ENCODE data around the gene WRAP73.

Gene WRAP73

GRCh38 chr1:3681898-3682806 is 32.2 kb upstream of the WRAP73 start:
- DNase-seq (ENCODE audit: low read depth in 2 of 2) = no peak

DNA sequence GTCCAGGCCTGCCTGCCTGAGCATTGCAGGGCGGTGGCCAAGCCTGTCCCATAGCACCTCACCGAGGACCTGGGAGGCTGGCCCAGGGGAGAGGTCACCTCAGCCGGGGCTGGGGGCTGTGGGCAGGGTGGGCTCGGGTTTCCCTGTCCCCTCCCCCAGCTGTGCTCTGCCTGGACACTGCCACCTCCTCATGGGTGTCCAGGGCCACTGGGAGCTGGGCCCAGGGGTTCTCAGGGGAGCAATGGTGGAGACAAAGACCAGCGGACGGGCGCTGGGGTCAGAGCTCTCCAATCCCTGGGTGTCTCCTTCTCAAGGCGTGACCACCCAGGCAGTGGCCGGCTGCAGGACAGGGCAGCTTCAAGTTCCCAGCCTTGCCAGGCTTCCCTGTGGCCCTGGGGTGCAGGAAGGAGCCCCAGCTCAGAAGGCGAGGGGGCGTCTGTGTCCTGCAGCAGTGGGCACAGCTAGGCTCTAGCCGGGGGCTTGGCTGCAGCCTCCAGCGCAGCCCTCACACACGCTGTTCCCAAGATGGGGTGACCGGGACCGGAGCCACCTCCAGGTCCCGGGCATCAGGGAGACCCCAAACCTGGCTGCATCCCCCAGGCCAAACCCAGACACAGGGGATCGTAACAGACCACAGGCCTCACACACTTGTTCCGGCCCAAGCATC is 31.5 kb upstream of the WRAP73 start:
- no peak for DNase-seq (ENCODE audit: low read depth in 2 of 2)

- no peak for DNase-seq (ENCODE audit: low read depth in 2 of 2)
Observed at GRCh38 chr1:3680488-3681230, 30.8 kb upstream of the WRAP73 start.

DNA sequence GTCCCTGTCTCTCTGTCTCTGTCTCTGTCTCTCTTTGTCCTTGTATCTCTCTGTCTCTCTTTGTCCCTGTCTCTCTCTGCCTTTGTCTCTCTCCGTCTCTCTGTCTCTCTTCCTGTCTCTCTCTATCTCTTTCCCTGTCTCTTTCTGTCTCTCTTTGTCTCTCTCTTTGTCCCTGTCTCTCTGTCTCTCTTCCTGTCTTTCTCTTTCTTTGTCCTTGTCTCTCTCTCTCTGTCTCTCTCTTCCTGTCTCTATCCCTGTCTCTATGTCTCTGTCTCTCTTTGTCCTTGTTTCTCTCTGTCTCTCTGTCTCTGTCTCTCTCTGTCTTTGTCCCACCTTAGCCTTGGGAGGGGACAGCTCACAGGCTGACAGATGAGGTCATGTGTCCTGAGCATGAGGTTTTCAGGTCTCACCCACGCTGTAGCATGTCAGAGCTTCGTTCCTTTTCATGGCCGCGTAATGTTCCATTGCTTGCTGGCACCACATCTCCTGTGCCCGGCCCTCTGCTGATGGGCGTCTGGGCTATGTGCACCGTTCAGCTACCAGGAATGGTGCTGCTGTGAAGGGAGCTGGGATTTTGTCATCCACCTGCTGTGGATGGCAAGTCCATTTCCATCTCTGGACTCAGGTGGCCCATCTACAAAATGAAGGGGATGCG is 30.0 kb upstream of the WRAP73 start:
- no peak for DNase-seq (ENCODE audit: low read depth in 2 of 2)

DNA sequence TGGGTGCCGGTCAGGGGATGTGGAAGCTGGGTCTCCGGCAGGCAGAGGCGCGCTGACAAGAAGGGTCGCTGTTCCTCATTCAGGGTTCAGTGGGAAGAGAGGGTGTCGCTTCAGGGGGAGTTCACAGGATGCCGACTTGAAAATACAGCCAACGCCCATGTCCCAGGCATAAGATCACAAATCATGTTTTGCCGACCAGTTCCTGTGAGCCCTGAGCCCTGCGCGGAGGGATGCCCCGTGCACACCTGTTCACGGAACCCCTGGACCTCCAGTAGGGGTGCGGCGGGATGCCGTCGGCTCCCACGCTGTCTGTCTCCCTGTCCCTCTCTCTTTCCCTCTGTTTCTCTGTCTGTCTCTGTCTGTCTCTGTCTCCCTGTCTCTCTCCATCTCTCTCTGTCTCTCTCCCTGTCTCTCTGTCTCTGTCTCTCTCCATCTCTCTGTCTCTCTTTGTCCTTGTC is 29.2 kb upstream of the WRAP73 start:
- DNase-seq (ENCODE audit: low read depth in 2 of 2) = no peak

DNA sequence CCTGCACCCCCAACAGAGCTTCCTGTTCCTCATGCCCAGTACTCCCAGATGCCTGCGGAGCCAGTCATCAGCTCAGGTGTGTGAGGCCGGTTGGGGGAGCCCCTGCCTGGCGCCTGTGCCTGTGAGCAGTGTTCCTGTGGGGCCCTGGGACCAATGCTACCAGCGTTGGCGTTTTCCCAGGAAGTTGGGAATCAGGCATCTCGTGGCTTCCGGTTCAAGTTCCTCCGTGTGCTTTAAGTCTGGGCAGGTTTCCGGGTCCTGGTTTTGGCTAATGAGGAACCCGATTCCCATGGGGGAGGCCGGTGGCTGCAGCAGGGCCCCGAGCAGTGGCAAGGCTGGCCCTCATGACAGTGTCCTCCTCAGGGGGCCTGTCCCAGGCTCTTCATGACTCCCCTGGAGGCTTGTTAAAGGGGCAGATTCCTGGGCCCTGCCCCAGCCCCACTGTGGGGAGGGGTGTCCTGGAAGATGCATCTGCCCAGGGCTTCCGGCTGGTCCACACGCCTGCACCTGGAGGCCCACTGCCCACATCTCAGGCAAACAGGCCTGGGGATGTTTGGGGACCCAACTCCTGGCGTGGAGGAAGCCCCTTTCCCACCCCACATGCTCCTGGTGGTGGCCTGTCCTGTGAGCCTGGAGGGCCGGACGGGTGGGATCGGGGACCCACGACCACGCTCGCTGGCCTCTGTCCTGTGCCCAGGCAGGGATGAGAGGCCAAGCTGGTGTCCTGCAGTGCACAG is 28.6 kb upstream of the WRAP73 start:
- no peak for DNase-seq (ENCODE audit: low read depth in 2 of 2)

- no peak for DNase-seq (ENCODE audit: low read depth in 2 of 2)
Observed at GRCh38 chr1:3677484-3677883, 27.6 kb upstream of the WRAP73 start.

DNA sequence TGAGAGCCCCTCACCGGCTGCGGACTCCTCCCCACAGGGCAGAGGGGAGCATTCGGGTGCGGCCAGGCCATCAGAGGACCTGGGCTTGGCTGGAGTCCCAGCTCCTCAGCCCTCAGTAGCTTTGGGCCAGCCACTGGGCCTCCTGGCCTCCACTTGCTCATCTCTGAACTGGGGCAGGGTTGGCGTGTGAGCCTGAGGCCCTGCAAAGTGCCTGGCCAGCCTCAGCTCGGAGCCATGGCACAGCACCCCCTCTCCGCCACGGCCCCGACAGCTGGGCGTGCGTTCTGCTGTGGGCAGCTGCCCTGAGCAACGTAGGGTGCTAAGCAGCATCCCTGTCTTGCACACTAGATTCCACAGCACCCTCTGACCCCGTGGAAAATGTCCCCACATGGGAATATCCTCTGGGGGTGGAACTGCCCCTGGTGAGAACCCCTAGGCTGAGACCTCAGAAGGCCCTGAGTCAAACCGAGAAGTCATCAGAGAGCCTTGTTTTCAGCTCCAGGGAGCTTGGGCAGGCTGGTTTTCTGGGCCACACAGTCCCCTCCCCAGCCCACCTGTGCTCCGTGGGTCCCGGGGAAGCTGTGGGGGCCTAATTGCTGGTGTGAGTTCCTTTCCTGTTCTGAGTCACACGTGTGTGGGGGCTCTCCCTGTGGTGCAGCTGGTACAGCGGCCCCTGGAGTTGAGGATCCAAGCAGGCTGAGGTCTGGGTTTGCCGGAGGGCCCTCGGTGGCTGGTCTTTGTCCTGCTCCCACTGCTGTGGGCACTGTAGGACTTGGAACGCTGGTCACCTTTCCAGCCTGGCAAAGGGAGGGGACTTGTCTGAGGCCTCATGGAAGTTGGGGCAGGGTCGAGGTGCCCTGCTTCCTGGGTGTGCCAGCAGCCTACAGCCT is 26.9 kb upstream of the WRAP73 start:
- DNase-seq (ENCODE audit: low read depth in 2 of 2) = no peak

GRCh38 chr1:3675436-3675835 is 25.5 kb upstream of the WRAP73 start:
- DNase-seq (ENCODE audit: low read depth in 2 of 2) = no peak

DNA sequence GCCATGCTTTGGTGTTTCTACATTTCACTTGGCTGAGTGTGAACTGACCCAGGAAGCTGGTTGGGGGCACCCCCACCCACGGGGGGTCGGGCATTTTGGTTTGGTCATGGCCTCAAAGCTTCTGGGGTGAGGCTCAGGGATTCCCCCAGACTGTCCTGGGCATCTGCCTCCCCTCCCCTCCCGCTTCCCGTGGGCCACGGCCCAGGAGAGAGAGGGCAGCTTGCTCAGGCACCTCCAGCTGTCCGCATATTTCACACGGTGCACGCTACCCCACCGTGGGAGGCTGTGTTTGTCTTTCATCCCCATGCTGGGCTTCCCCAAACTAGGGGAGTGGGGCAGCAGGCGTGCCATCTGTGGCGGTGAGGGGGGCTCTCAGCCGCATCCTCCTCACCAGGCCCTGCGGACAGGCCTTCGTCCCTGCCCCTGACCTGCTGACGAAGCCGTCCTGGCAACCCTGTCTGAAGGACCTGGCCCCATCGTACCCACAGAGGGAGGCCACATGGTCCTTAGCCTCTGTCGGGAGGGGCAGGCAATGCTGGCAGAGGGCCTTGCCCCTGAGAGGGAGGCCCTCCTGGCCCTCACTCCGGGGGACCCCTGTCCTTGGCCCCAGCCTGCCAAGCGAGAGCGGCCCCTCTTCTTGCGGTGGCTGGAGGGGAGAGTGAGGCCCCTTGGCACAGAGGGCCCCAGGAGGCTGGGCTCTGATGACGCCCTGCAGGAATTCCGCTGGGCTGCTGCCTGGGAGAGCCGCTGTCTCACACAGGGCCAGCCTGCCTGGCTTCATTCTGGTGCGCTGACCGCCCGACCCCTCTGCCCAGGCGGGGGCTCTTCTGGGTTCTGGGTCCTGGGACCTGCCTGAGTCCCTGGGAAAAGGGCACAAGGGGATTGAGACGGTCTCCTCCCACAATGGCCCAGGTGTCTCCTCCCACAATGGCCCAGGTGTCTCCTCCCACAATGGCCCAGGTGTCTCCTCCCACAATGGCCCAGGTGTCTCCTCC is 24.5 kb upstream of the WRAP73 start:
- DNase-seq (ENCODE audit: low read depth in 2 of 2) = no peak

DNA sequence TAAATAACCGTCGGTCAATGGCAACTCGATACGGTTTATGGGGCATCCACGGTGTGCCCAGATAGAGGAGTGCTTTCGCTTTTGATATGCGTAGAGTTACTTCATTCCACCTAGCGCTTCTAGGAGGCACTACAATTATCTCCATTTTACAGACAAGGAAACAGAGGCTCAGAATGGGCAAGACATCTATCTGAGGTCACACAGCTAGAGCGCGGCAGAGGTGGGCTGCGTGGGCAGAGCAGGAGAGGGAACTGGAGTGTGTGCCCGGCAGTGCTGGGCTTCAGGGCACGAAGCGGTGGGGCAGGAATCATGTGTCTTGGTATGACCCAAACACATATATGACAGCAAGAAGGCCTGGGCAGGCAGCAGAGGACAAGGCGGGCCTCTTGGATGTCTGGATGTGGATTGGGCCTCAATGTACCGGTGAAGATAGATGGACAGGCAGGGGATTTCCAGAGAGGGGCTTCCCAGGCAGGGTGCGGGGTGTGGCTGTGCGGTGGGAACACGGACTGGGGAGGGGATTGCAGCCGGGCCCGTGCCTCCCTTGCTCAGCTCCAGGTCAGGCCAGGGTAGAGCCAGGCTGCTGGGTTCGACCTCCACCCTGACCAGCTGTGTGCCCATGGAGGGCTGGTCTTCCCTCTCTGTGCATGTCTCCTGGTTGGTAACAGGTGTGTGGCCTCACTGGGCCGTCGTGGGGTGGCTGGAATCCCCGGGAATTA is 23.6 kb upstream of the WRAP73 start:
- no peak for DNase-seq (ENCODE audit: low read depth in 2 of 2)

DNA sequence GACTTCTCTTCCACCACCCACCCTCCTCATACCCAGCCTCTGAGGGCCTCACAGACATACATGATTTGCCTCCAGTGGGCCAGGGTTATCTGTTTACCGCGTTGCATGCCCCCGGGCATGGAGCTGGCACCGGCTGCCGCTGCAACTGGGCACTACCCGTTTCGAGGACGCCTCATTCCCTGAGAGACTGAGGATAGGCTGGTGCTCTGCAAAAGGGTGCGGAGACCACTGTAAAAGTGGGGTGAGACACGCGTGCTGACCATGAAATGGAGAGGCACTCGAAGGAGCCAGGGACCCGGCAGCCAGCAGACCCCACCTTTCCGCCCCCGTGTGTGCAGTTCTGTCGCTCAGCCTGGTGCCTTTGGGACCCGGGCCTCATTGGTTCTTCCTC is 23.1 kb upstream of the WRAP73 start:
- DNase-seq (ENCODE audit: low read depth in 2 of 2) = no peak

- DNase-seq (ENCODE audit: low read depth in 2 of 2) = no peak
Observed at GRCh38 chr1:3672231-3672970, 22.5 kb upstream of the WRAP73 start.

DNA sequence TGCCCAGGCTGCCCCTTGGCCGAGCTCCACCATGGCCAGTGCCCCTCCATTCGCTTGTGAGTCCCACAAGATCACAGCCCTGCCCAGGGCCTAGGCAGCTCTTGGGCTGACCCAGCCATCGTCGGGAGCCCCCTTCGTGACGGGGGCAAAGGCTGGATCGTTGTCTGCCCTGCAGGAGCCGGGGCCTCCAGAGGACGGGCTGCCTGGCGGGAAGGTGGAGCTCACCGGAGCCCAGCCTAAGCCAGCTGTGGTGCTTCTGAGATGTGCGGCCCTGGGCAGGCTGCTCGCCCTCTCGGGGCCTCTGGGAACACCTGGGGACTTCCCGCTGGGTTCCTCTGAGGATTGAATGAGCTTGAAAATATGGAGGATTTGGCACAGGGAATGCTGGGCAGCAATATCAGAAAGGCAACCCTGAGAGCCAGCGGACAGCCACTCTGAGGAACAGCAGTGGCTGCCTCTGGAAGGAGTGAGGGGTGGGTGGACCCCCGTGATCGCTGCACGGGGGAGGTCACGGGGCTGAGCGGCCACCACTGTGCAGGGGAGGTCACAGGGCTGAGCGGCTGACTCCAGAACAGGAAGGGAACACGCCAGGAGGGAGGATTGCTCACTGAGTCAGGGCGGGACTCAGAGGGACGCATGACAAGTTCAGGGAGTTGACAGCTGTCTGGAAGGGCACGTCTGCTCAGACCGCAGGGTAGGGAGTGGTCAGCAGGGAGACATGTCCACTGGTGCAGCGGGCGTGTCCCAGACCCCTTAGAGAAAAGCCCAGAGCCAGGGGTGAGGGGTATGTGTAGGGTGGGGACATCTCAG is 21.7 kb upstream of the WRAP73 start:
- DNase-seq (ENCODE audit: low read depth in 2 of 2) = no peak

GRCh38 chr1:3670823-3671265 is 20.9 kb upstream of the WRAP73 start:
- DNase-seq (ENCODE audit: low read depth in 2 of 2) = no peak

DNA sequence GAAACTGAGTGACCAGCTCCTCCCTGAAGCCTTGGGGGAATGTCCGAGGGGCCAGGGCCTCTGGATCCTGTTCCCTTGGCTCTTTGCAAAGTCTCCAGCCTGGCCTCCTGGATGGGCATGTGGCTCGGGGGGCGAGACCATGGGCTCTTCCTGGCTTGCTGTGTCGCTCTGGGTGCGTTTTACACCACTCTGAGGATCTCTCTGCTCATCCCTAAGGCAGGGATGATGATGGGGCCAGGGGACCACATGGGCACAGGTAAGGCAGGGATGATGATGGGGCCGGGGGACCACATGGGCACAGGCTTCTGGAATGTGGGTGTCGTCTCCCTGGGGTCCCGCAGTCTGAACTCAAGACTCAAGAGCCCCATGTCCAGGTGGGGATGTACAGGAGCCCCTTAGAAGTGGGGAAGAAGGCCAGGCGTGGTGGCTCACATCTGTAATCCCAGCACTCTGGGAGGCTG is 20.1 kb upstream of the WRAP73 start:
- no peak for DNase-seq (ENCODE audit: low read depth in 2 of 2)

- DNase-seq (ENCODE audit: low read depth in 2 of 2) = no peak
Observed at GRCh38 chr1:3669421-3669821, 19.5 kb upstream of the WRAP73 start.

All from stimulated activated CD4-positive, alpha-beta T cell treated with anti-CD3 and anti-CD28 coated beads, Interleukin-15, amount 100 ng/mL, for 48 hours (primary cell).